Measurements from ENCODE around the gene HSPA8.

GRCh38 chr11:123046473-123047259 lies 15.3 kb downstream of the HSPA8 start:
- TF ChIP-seq CTCF (IDR thresholded peaks at IDR 0.05) (no peak), POLR2A (IDR thresholded peaks at IDR 0.05) (no peak)
